Measurements from ENCODE around the gene SMOC1. TPM values are rescaled to one million over a fixed set of nuclear protein-coding genes. Genes with fewer than 3 reads are reported as not detected.

Gene SMOC1
- total RNA-seq, 1 experiment from 2014 or later, result 0.68 TPM

GRCh38 chr14:70032447-70032846, 153.2 kb downstream of the SMOC1 start:
- H2BK20ac ChIP-seq (ENCODE audit: low read depth, low read length, poor library complexity, severe bottlenecking), result no peak overlapping the region
- H3K79me2 ChIP-seq (ENCODE audit: insufficient read depth, low read length), result no peaks in the 10 kb centered on the region
- H3K56ac ChIP-seq (ENCODE audit: insufficient read length, low read depth, low read length), result no peak overlapping the region
- Mint-ChIP-seq H3K27me3 (ENCODE audit: low read depth) (0 out of 2 replicates have a peak, but pooled peaks cover 2% of the 10 kb centered on the region), H3K9me3 (no peaks in the 10 kb centered on the region), H3K27ac (peak overlapping the region in 1 of 3 experiments; percentile 80; a peak in 1 of 7 replicates), H3K4me3 (no peak overlapping the region), H3K4me1 (peaks cover 16 to 23% of the 10 kb centered on the region in 2 experiments), H3K36me3 (ENCODE audit: insufficient read depth in 1 of 3, low read depth in 3 of 3) (no peaks in the 10 kb centered on the region)
- peak; percentile 61 for DNase-seq
- H3K27me3 ChIP-seq (ENCODE audit: insufficient read depth, low read length), result no peaks in the 10 kb centered on the region
- no peaks in the 10 kb centered on the region for H3K9me3 ChIP-seq (ENCODE audit: control insufficient read depth, low read depth, low read length)
- no peak overlapping the region for H3K4me2 ChIP-seq (ENCODE audit: insufficient read depth, insufficient read length, low read length)
- H2BK120ac ChIP-seq (ENCODE audit: low read depth, low read length, poor library complexity, severe bottlenecking), result no peak overlapping the region
- H3K23me2 ChIP-seq (ENCODE audit: insufficient read length, low read depth, low read length, poor library complexity, severe bottlenecking), result no peaks in the 10 kb centered on the region
- H3T11ph ChIP-seq (ENCODE audit: low read length), result no peak overlapping the region
- H2AFZ ChIP-seq (ENCODE audit: low read length), result no peak overlapping the region
- no peaks in the 10 kb centered on the region for H3K79me1 ChIP-seq (ENCODE audit: insufficient read depth, low read depth, low read length, poor library complexity, severe bottlenecking)
- H3K27ac ChIP-seq (ENCODE audit: insufficient read length, low read depth, low read length), result no peak overlapping the region
- H2AK5ac ChIP-seq (ENCODE audit: insufficient read length, low read length), result no peak overlapping the region
- H4K5ac ChIP-seq (ENCODE audit: insufficient read length, low read depth, low read length), result no peak overlapping the region
- no peak overlapping the region for H3K23ac ChIP-seq (ENCODE audit: insufficient read length, low read depth, low read length)
- no peak overlapping the region for H3K4ac ChIP-seq (ENCODE audit: low read depth, low read length)
- no peaks in the 10 kb centered on the region; the same call in 1 of the 2 replicates for H3K4me1 ChIP-seq (ENCODE audit: insufficient read depth, low read length)
- no peak overlapping the region for H4K8ac ChIP-seq (replicated peaks; ENCODE audit: insufficient read length, low read depth, low read length)
- no peak overlapping the region for H2BK15ac ChIP-seq (ENCODE audit: low read depth, low read length)
- no peak overlapping the region for H4K91ac ChIP-seq (ENCODE audit: insufficient read length, low read depth, low read length)
- H3K9ac ChIP-seq (ENCODE audit: extremely low read depth, insufficient read length, low read length), result no peak overlapping the region
- no CpG with 5 or more reads among the region's 3 CpGs for WGBS (ENCODE audit: extremely low coverage, insufficient read length, low lambda C conversion rate)
- no peaks in the 10 kb centered on the region for H4K20me1 ChIP-seq (ENCODE audit: control insufficient read depth, insufficient read depth, insufficient read length)
- TF ChIP-seq, protein P1, sequence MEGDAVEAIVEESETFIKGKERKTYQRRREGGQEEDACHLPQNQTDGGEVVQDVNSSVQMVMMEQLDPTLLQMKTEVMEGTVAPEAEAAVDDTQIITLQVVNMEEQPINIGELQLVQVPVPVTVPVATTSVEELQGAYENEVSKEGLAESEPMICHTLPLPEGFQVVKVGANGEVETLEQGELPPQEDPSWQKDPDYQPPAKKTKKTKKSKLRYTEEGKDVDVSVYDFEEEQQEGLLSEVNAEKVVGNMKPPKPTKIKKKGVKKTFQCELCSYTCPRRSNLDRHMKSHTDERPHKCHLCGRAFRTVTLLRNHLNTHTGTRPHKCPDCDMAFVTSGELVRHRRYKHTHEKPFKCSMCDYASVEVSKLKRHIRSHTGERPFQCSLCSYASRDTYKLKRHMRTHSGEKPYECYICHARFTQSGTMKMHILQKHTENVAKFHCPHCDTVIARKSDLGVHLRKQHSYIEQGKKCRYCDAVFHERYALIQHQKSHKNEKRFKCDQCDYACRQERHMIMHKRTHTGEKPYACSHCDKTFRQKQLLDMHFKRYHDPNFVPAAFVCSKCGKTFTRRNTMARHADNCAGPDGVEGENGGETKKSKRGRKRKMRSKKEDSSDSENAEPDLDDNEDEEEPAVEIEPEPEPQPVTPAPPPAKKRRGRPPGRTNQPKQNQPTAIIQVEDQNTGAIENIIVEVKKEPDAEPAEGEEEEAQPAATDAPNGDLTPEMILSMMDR (conservative IDR thresholded peaks at IDR 0.05), result no peak
- H3K18ac ChIP-seq (ENCODE audit: insufficient read length, low read depth, low read length), result no peak overlapping the region
- no peak overlapping the region for H2BK5ac ChIP-seq (ENCODE audit: insufficient read length, low read length)
- no peak overlapping the region for H3K14ac ChIP-seq (ENCODE audit: insufficient read depth, low read length)
- no peak overlapping the region for H2BK12ac ChIP-seq (ENCODE audit: insufficient read length, low read depth, low read length)

Measured in H9 (cell line).